KBM-7 (cell line): ENCODE results near the gene NPIPB6.
"Not testable (repeated sequence)": the region's sequence is repeated elsewhere in the genome, so short reads cannot be mapped to it uniquely, and the experiment has no call there.

ENCODE experiments used
- DNase-seq: peaks from one replicate; pipeline ENCODE4 v3.0.0-alpha.2; 2015
- in situ Hi-C: fragments of 300-500 bp; cut with MboI; formaldehyde crosslinking; loops from 2 replicates; pipeline ENCODE4 v1.14.3; 2020; ENCODE audit warnings: low sequenced_read_pairs, low pct_unique_long_range_greater_than_20kb, mixed read lengths

NPIPB6 gene

DNA sequence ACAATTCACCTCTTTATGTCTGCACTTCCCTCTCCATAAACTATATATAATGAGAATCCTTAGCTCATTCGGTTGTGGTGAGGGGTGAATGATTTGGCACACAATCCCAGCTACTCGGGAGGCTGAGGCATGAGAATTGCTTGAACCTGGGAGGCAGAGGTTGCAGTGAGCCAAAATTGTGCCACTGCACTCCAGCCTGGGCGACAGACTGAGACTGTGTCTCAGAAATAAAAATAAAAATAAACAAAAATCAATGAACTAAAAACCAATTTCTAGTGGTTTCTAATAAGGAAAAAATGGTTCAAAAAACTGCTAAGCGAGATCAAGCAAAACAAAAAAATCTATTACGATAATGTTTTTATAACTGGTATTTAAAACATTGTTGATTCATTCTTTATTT is at the start of gene NPIPB6:
Gene NPIPB6, minus strand, starts transcription at position 101 of the 400 bp plus-strand sequence. CDS start 686 bp downstream, outside the sequence.
- in situ Hi-C loops, DNase-seq: not testable (repeated sequence)

DNA sequence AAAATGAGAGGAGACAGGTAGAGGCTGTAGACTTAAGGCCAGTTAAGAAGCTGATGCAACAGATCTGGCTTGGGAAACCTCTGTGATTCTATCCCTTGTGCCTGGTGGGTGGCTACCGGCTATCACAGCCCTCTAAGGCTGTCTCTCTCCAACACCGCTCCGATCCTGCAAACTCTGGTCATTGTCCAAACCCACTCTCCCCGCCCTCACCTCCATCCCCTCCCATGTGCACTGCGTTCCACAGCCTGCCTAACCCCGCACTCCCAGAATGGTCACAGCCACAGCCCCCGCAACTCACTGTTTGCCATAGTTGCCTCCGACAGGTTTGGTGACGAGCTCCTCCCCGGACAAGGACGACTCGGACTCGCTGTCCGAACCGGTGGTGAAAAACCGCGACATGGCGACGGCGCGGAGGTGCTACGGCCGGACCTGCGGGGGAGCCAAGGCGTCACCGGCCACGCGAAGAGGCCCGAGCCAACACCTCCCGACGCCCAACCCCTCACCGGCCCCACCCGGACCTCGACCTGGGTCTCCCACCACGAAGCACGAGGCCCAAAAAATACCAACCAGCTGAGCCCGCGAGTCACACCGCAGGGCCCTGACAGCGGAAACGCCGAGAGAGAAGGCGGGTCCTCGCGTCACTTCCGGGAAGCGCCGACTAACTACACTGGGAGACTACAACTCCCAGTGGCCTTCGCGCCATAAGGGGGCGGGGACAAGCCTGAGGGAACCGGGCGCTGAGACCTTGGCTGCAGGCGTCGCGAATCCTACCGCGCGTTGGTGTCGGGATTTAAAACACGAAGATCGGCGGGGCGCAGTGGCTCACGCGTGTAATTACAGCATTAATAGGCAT is 40.1 kb upstream of the NPIPB6 start, which contains the start of gene EIF3CL:
Gene EIF3CL, minus strand, starts transcription at position 622 of the 853 bp plus-strand sequence. Its CDS starts 223 bp downstream, at position 399.
- in situ Hi-C loops, DNase-seq: not testable (repeated sequence)

DNA sequence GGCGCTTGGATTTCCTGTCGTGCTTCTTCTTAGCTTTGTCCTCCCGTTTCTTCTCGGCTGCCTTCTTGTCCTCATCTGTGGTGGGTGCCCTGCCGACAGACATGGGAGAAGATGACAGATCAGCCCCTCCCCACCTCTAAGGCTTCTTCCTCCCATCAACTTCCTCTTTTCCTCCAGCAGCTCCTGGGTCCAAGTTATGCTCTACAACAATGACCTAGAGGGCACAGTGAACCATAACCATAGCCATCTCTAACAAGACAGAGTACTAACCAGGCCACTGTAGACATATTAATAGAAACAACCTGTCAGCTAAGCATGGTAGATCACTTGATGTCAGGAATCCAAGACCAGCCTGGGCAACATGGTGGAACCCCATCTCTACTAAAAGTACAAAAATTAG is 28.7 kb upstream of the NPIPB6 start:
- in situ Hi-C loops, DNase-seq: not testable (repeated sequence)

DNA sequence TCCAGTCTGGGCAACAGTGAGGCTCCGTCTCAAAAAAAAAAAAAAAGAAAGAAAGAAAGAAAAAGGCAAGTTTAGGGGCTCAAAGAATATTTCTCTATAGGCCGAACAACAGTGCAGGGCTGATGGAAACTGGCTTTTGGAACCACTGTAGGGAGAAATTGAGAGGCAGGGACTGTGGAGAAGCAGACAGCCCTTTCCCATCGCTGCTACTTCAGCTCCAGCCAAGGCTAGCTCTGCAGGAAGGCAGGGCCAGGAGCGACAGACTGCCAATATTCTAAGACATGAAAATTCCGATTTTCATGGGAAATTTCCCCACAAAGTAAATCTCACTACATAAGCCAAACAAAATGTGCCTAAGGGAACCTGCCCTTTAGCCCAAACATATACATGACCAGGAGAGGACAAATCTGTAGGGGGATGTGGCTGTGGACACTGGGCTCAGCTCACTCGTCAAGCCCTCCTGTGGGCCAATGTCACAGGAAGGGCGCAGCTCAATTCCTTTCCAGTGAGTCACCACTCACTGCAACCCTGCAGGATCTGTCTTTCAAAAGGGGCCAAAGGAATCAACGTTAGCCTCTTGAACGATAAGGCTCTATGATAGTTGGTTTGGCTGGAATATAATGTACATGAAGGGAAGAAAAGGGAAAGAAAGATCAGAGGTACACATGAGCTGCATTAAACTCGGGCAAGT is 19.0 kb upstream of the NPIPB6 start:
- DNase-seq, in situ Hi-C loops: not testable (repeated sequence)

DNA sequence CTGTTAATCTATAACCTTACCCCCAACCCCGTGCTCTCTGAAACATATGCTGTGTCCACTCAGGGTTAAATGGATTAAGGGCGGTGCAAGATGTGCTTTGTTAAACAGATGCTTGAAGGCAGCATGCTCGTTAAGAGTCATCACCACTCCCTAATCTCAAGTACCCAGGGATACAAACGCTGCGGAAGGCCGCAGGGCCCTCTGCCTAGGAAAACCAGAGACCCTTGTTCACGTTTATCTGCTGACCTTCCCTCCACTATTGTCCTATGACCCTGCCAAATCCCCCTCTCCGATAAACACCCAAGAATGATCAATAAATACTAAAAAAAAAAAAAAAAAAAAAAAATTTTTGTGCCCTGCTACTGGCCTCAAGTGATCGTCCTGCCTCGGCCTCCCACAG is 14.5 kb upstream of the NPIPB6 start:
- in situ Hi-C loops, DNase-seq: not testable (repeated sequence)

- in situ Hi-C loops, result not testable (repeated sequence)
Observed at GRCh38 chr16:28377108-28377625, 13.9 kb upstream of the NPIPB6 start.

GRCh38 chr16:28375115-28375514 is 11.8 kb upstream of the NPIPB6 start:
- in situ Hi-C loops, DNase-seq: not testable (repeated sequence)

More at GRCh38 chr16:28377108-28377625, 13.9 kb upstream of the NPIPB6 start:
- DNase-seq, result not testable (repeated sequence)

DNA sequence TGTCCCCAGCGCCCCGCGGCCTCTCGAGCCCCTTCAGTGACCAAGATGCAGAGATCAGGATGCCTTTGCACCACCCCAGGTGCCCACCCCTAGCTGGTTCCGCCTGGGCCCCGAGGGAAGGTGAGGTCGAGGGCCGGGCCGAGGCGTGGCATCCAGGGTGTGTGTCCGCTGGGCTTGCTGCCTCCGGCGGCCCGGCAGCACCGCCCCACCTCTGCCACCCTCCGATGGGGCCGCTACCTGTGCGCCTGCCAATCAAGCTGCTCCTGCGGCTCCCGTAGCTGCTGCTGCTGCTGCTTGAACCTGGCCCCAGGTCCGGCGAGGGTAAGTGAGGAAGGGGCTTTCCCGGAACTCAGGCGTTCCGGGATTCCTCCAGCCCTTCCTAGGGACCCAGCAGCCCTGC is 11.0 kb upstream of the NPIPB6 start:
- in situ Hi-C loops, DNase-seq: not testable (repeated sequence)

DNA sequence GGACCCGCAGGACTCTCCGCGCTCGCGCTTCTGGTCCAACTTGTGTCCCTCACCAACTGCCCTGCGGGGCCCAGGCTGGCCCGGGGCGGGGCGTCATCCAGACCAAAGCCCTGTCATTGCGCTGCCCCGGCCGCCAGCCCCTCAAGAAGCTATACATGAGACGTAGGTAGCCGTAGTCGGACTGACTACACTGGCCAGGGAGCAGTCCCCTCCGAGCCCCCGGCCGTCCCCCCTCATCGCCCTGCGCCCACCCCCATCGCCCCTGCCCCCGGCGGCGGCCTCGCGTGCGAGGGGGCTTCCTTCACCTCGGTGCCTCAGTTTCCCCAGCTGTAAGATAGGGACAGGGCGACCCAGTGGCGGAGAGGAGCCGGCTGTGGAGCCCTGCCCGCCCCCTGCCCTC is 4.6 kb upstream of the NPIPB6 start:
- DNase-seq, in situ Hi-C loops: not testable (repeated sequence)

GRCh38 chr16:28364268-28365173 is 1.2 kb upstream of the NPIPB6 start:
- DNase-seq, in situ Hi-C loops: not testable (repeated sequence)

DNA sequence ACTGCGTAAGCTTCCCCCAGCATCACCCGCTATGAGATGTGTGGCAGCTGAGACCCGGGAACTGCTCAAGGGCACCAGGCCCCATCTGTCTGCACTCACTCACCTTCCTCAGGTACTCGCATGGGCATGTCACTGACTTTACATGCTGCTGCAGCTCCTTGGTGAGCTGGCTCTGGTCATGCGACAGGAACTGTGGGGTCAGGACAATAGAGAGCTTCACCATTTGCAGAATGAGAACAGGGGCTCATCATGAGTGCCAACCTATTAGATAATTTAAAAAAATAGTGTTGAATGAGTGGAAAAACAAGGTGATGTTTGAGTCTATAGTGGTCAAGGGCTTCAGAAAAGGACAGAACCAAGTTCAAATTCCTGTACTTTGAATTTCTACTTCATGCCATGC is 708 bp downstream of the NPIPB6 start:
- in situ Hi-C loops, DNase-seq: not testable (repeated sequence)

DNA sequence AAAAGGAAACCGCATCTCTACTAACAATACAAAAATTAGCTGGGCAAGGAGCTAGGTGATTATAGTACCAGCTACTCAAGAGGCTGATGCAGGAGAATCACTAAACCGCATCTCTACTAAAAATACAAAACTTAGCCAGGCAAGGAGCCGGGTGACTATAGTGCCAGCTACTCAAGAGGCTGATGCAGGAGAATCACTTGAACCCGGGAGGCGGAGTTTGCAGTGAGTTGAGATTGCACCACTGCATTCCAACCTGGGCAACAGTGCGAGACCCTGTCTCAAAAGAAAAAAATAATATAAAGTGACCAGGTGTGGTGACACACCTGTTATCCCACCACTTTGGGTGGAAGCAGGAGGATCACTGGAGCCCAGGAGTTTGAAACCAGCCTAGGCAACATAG is 25.1 kb downstream of the NPIPB6 start:
- in situ Hi-C loops, DNase-seq: not testable (repeated sequence)

GRCh38 chr16:28336940-28337710 is 26.2 kb downstream of the NPIPB6 start:
- in situ Hi-C loops, DNase-seq: not testable (repeated sequence)

DNA sequence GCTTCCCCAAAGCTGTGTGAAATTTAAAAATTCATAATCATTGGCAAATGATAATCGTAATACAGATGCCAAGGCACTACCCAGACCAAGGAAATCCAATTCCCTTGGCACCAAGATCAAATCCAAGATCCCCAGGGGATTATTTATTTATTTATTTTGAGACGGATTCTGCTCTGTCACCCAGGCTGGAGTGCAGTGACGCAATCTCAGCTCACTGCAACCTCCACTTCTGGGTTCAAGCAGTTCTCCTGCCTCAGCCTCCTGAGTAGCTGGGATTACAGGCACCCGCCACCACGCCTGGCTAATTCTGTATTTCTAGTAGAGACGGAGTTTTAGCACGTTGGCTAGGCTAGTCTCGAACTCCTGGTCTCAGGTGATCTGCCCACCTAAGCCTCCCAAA is 27.6 kb downstream of the NPIPB6 start:
- DNase-seq, in situ Hi-C loops: not testable (repeated sequence)

DNA sequence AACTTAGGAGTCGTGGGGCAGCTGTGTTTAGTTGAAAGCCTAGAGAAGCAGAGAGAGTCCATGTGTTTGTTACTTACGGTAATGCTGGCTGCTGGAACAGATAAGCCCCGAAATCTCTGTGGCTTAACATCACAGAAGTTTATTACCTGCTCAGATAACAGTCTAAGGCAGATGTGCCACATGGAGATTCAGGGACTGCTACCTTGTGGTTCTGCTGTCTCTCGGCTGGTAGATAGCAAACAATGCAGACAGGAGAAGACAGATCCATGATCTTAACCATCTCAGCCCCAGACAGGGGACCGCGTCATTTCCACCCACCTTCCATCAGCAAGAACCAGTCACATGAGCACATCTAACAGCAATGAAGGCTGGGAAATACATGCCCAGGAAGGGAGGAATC is 30.7 kb downstream of the NPIPB6 start:
- DNase-seq, in situ Hi-C loops: not testable (repeated sequence)

DNA sequence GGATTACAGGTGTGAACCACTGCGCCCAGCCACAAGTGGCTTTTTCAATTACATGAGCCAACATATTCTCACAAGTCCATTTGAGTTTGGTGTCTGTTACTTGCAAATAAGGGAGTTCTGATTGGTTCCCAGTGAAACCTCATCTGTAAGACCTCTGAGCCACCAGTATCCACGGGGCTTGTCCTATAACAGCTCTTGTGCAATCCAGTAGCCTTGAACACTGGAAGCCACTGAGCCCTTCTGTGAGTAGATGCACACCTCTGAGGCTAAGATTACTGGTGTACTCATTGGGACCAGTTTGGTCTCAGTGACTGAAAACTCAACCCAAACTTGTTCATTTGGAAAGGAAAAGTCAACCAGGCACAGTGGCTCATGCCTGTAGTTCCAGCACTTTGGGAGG is 32.3 kb downstream of the NPIPB6 start:
- in situ Hi-C loops, DNase-seq: not testable (repeated sequence)

DNA sequence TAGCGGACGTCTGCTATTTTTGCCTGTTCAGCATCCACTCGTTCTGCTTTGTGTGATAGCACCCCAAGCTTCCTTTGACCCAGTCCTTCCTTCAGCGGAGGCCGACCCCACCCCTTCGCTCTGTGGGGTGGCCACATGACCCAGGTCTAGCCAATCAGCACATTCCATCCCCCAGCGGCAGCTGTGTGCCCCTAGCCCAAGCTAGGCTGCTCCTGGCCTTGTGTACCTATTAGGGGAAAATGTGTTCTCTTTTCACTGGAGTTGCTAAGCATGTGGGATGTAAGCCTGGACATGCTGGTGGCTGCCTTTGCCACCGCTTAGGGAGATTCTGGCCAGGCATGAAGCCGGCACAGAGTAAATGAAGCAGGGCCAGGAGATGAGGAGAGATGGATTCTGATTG is 33.1 kb downstream of the NPIPB6 start:
- in situ Hi-C loops, DNase-seq: not testable (repeated sequence)
